Breast epithelium (tissue), 4 donors: ENCODE measurements around the gene TJAP1. TPM values are rescaled to one million over a fixed set of nuclear protein-coding genes. Genes with fewer than 3 reads are reported as not detected.

Experiments
- DNase-seq, 2 donors: peaks; one replicate each; pipeline ENCODE4 v3.0.0-alpha.2; 2019; ENCODE audit warnings: low spot score in 2 of 2
- H3K27ac ChIP-seq, 2 donors: fragments of 200-600 bp; sonication (generic) in 1 of 2; one replicate each; pipeline ENCODE4 v1.5.1; 2016 to 2019; ENCODE audit warnings: mild to moderate bottlenecking in 1 of 2
- H3K27me3 ChIP-seq, 2 donors: fragments of 200-600 bp; sonication (generic) in 1 of 2; one replicate each; pipeline versions ENCODE4 v1.5.1 to v1.6.0; 2017 to 2019; ENCODE audit warnings: control low read depth in 1 of 2, mild to moderate bottlenecking in 1 of 2
- H3K36me3 ChIP-seq: fragments of 200-600 bp; one replicate; pipeline ENCODE4 v1.5.1; 2019
- H3K4me1 ChIP-seq, 2 donors: fragments of 200-600 bp; sonication (generic); one replicate each; pipeline ENCODE4 v1.5.1; 2016 to 2019; ENCODE audit warnings: control low read depth in 1 of 2
- H3K4me3 ChIP-seq, 3 donors: fragments of 200-600 bp; sonication (generic); 1 replicate in 2 of 3; 2 replicates in 1 of 3; pipeline ENCODE4 v1.5.1; 2016 to 2019; ENCODE audit warnings: mild to moderate bottlenecking in 3 of 3, moderate library complexity in 2 of 3
- H3K9me3 ChIP-seq, 2 donors: fragments of 200-600 bp; sonication (generic) in 1 of 2; one replicate each; pipeline ENCODE4 v1.5.1; 2016 to 2019; ENCODE audit warnings: control low read depth in 1 of 2
- CTCF ChIP-seq, 3 donors: fragments of 450-650 bp; IDR thresholded peaks; one replicate each; pipeline ENCODE4 v1.5.1; 2016 to 2017; ENCODE audit warnings: antibody characterized with exemption in 3 of 3, mild to moderate bottlenecking in 3 of 3, moderate library complexity in 3 of 3
- POLR2A ChIP-seq: fragments of 450-650 bp; IDR thresholded peaks from one replicate; pipeline ENCODE4 v1.6.1; 2016; ENCODE audit warnings: antibody characterized with exemption, mild to moderate bottlenecking, moderate library complexity
- POLR2AphosphoS5 ChIP-seq, 3 donors: sonication (generic); formaldehyde crosslinking; IDR thresholded peaks; one replicate each; pipeline ENCODE4 v1.6.1; 2017; ENCODE audit warnings: antibody characterized with exemption in 3 of 3
- intact Hi-C: fragments of 100-400 bp; cut with DNase I; formaldehyde crosslinking; loops from one replicate; pipeline ENCODE4 v1.15.1; 2023; ENCODE audit warnings: low total_unique reads
- total RNA-seq, 3 donors: library from RNA; depleted of rRNA; stranded (reverse); fragments of >200 nt; gene quantifications; one replicate each; pipeline ENCODE4 v1.1.0, GENCODE V29; 2016

The TJAP1 gene
- total RNA-seq, 3 donors from 2014 or later: 18.6 to 21.8 (median 21.3) TPM

- TF ChIP-seq POLR2A (no peak), CTCF (IDR thresholded peaks at IDR 0.05) (no peak), POLR2AphosphoS5 (IDR thresholded peaks at IDR 0.05) (no peak)
- Histone ChIP-seq H3K36me3 (peaks cover 16% of the 10 kb centered on the region), H3K27ac (no peak overlapping the region), H3K27me3 (no peaks in the 10 kb centered on the region), H3K4me1 (peaks cover 11 to 15% of the 10 kb centered on the region in 2 donors), H3K9me3 (no peaks in the 10 kb centered on the region), H3K4me3 (no peak overlapping the region)
- DNase-seq: no peak
- intact Hi-C loops: no loop called here
Observed at GRCh38 chr6:43511824-43512415, 34.5 kb downstream of the TJAP1 start.

- Histone ChIP-seq H3K9me3 (no peaks in the 10 kb centered on the region), H3K27ac (peak overlapping the region in 1 of 2 donors; percentile 94)
- intact Hi-C loops: no loop called here
Observed at GRCh38 chr6:43515808-43516207, 38.4 kb downstream of the TJAP1 start.

GRCh38 chr6:43516367-43516696 lies 39.0 kb downstream of the TJAP1 start:
- intact Hi-C loops: no loop called here
- H3K36me3 ChIP-seq: peaks cover 16% of the 10 kb centered on the region

More at GRCh38 chr6:43515808-43516207, 38.4 kb downstream of the TJAP1 start:
- no peak for TF ChIP-seq POLR2A
- TF ChIP-seq CTCF (IDR thresholded peaks at IDR 0.05): no peak
- no peak for TF ChIP-seq POLR2AphosphoS5 (IDR thresholded peaks at IDR 0.05)
- Histone ChIP-seq H3K27me3 (no peaks in the 10 kb centered on the region), H3K4me3 (peak overlapping the region; percentile 91 to 98 (median 95)), H3K4me1 (peaks cover 14 to 15% of the 10 kb centered on the region in 2 donors), H3K36me3 (peaks cover 16% of the 10 kb centered on the region)
- no peak for DNase-seq

GRCh38 chr6:43516697-43517504 lies 39.5 kb downstream of the TJAP1 start, which contains the start of the genes POLR1C and YIPF3:
TSS of gene POLR1C (plus strand) at chr6:43517089. CDS start at chr6:43517110, 21 bp downstream.
TSS of gene YIPF3 (minus strand) at chr6:43516926. CDS start at chr6:43516807, 119 bp downstream.
- Histone ChIP-seq H3K9me3 (no peaks in the 10 kb centered on the region), H3K27ac (peak within 1 kb of the TSS; percentile 89 to 94), H3K4me1 (peaks cover 14 to 15% of the 10 kb centered on the region in 2 donors), H3K4me3 (peak within 1 kb of the TSS; percentile 91 to 98 (median 95)), H3K27me3 (no peaks in the 10 kb centered on the region), H3K36me3 (peaks cover 14% of the 10 kb centered on the region)
- DNase-seq: peak; percentile 97
- intact Hi-C loops: no loop called here
- TF ChIP-seq POLR2AphosphoS5 (IDR thresholded peaks at IDR 0.05): peak; percentile 61 to 82 (median 70)
- TF ChIP-seq CTCF (IDR thresholded peaks at IDR 0.05): peak in 1 of 3 donors; percentile 14
- peak; percentile 47 for TF ChIP-seq POLR2A

More at GRCh38 chr6:43516367-43516696, 39.0 kb downstream of the TJAP1 start:
- H3K9me3 ChIP-seq: no peaks in the 10 kb centered on the region
- no peak for TF ChIP-seq POLR2A
- no peak for TF ChIP-seq POLR2AphosphoS5 (IDR thresholded peaks at IDR 0.05)
- TF ChIP-seq CTCF (IDR thresholded peaks at IDR 0.05): no peak
- H3K27ac ChIP-seq: peak overlapping the region; percentile 89 to 94
- H3K27me3 ChIP-seq: no peaks in the 10 kb centered on the region
- H3K4me1 ChIP-seq: peaks cover 14 to 15% of the 10 kb centered on the region in 2 donors
- H3K4me3 ChIP-seq: peak overlapping the region; percentile 91 to 98 (median 95)
- no peak for DNase-seq
